T-cell (primary cell): ENCODE measurements around the gene CCNYL1. TPM values are rescaled to one million over a fixed set of nuclear protein-coding genes. Genes with fewer than 3 reads are reported as not detected.

ENCODE experiments used
- ATAC-seq, 4 experiments: fragments of 200-7000 bp in 3 of 4; fragments of 150-1000 bp in 1 of 4; cut with Tn5 transposase; replicated peaks in 1 of 4; 1 replicate in 3 of 4; 2 replicates in 1 of 4; pipeline ENCODE4 v1.10.0; 2021; ENCODE audit warnings: moderate library complexity in 3 of 4, mild to moderate bottlenecking in 2 of 4, moderate number of reproducible peaks in 1 of 4
- CTCF ChIA-PET, 2 donors: fragments of 300-600 bp; sonication (Branson Sonifier 250); formaldehyde crosslinking; loops; one replicate each; lab custom pipeline; 2022; ENCODE audit warnings: antibody characterized with exemption in 2 of 2; lab: Charles Lee
- POLR2A ChIA-PET, 2 donors: fragments of 300-600 bp; sonication (Branson Sonifier 250); formaldehyde crosslinking; loops; one replicate each; lab custom pipeline; 2022; ENCODE audit warnings: antibody characterized with exemption in 2 of 2; lab: Charles Lee
- DNase-seq, 35 experiments: peaks; one replicate each; pipeline versions ENCODE4 v3.0.0 to v3.0.0-alpha.2; 2013 to 2023
- H3K27ac ChIP-seq: one replicate; pipeline ENCODE4 v1.5.1; 2013; ENCODE audit warnings: low read length
- H3K27me3 ChIP-seq, 2 experiments: replicated peaks in 1 of 2; 1 replicate in 1 of 2; 2 replicates in 1 of 2; pipeline versions ENCODE4 v1.6.1 to v1.7.0; 2013; ENCODE audit warnings: low read length in 1 of 2, mixed read lengths in 1 of 2; ENCODE audit not compliant: control insufficient read depth in 2 of 2, insufficient read depth in 2 of 2; ENCODE audit errors: extremely low read depth in 1 of 2
- H3K36me3 ChIP-seq, 2 donors: 1 replicate in 1 of 2; 2 replicates in 1 of 2; pipeline versions ENCODE4 v1.6.1 to v1.7.0; 2013; ENCODE audit warnings: low read length in 1 of 2; ENCODE audit not compliant: control insufficient read depth in 2 of 2, insufficient read depth in 1 of 2; ENCODE audit errors: extremely low read depth in 1 of 2
- H3K4me1 ChIP-seq, 2 experiments: 1 replicate in 1 of 2; 2 replicates in 1 of 2; pipeline versions ENCODE4 v1.6.1 to v1.7.0; 2013; ENCODE audit warnings: low read length in 2 of 2, mixed read lengths in 1 of 2; ENCODE audit not compliant: insufficient read depth in 2 of 2, control insufficient read depth in 1 of 2; ENCODE audit errors: extremely low read depth in 1 of 2
- H3K4me3 ChIP-seq, 2 donors: 1 replicate in 1 of 2; 2 replicates in 1 of 2; pipeline versions ENCODE4 v1.5.1 to v1.7.0; 2013; ENCODE audit warnings: mild to moderate bottlenecking in 2 of 2, low read length in 1 of 2, moderate library complexity in 1 of 2; ENCODE audit not compliant: control insufficient read depth in 1 of 2; ENCODE audit errors: extremely low read depth in 1 of 2
- H3K9me3 ChIP-seq: 2 replicates; pipeline ENCODE4 v1.7.0; 2013
- H3K27ac Mint-ChIP-seq, 2 donors: one replicate each; pipeline ENCODE4 v1.8.0; 2020 to 2021; ENCODE audit warnings: mild to moderate bottlenecking in 2 of 2, mixed read lengths in 2 of 2
- H3K27me3 Mint-ChIP-seq, 2 donors: one replicate each; pipeline ENCODE4 v1.8.0; 2021 to 2022; ENCODE audit warnings: mixed read lengths in 2 of 2
- H3K36me3 Mint-ChIP-seq: one replicate; pipeline ENCODE4 v1.8.0; 2021; ENCODE audit warnings: mixed read lengths
- H3K4me1 Mint-ChIP-seq, 3 donors: one replicate each; pipeline ENCODE4 v1.8.0; 2020 to 2022; ENCODE audit warnings: mixed read lengths in 3 of 3, mild to moderate bottlenecking in 1 of 3
- H3K4me3 Mint-ChIP-seq, 3 donors: one replicate each; pipeline ENCODE4 v1.8.0; 2020 to 2022; ENCODE audit warnings: mild to moderate bottlenecking in 3 of 3, mixed read lengths in 3 of 3, moderate library complexity in 3 of 3
- H3K9me3 Mint-ChIP-seq, 3 donors: one replicate each; pipeline ENCODE4 v1.8.0; 2020 to 2022; ENCODE audit warnings: mixed read lengths in 3 of 3
- WGBS: methylation state at CpG from one replicate; pipeline ENCODE4 v1.1.5; 2013; ENCODE audit warnings: missing lambda C conversion rate; ENCODE audit not compliant: insufficient coverage; 5-methylcytosine and 5-hydroxymethylcytosine counted together
- total RNA-seq, 35 experiments: library from RNA in 6 of 35; stranded (reverse) in 6 of 35; fragments of 120-200 nt in 1 of 35; gene quantifications; one replicate each; pipeline versions ENCODE4 v1.2.1 to v1.2.4 and lab custom pipeline; 2013 to 2026

Gene CCNYL1
- total RNA-seq, 5 donors from 2014 or later (not counting 1 experiment from before 2014, with no cell fraction given), result 9.0 to 13.6 (median 11.0) TPM

DNA sequence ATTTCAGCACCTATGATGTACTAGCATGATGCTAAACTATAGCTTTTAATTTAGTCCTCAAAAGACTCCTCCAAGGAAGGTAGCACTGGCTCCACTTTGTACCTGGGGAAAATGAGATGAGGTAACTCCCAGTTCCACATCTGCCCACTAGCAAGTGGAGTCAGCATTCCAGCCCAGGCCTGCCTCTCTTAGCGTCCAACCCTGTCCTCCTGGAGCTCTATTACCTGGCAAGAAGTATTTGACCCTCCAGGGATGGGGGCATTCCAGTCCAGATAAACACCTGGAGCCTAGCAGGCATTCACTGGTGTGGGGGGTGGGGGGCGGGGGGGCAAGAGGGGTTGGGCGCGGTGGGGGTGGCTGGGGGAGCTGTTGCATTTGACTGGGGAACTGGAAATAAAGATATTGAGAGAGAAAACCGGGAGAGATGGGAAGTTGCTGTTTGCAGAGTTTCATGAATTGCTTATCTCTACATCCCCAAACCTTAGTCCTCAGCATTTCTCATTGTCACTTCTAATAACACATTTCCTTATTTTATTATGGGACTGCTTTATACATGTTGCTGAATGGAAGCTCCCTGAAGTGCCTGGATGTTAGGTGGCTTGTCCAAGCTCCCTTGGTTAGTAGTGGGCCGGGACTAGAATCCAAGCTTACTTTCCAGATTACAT is 80.3 kb downstream of the CCNYL1 start:
- no peaks in the 10 kb centered on the region for H3K9me3 ChIP-seq
- H3K36me3 ChIP-seq, result no peaks in the 10 kb centered on the region
- no CpG with 5 or more reads among the region's 6 CpGs for WGBS
- H3K27me3 Mint-ChIP-seq, result peaks cover 8 to 17% of the 10 kb centered on the region in 2 donors
- H3K4me3 Mint-ChIP-seq, result no peak overlapping the region
- DNase-seq (no peak), ATAC-seq (no peak)
- H3K9me3 Mint-ChIP-seq, result no peaks in the 10 kb centered on the region
- ChIA-PET CTCF (interaction anchor here in 1 of 2 donors (0.7 kb wide), 1 partner anchor 45 kb away, joined by 3 read pairs; no protein-coding TSS in a partner anchor), POLR2A (interaction anchor here in 1 of 2 donors (0.6 kb wide), 1 partner anchor 512 kb away, joined by 3 read pairs; no protein-coding TSS in a partner anchor)
- H3K4me1 ChIP-seq, result no peaks in the 10 kb centered on the region
- no peak overlapping the region for H3K27ac Mint-ChIP-seq
- no peaks in the 10 kb centered on the region for H3K4me1 Mint-ChIP-seq
- no peak overlapping the region for H3K4me3 ChIP-seq
- no peaks in the 10 kb centered on the region for H3K36me3 Mint-ChIP-seq
- H3K27ac ChIP-seq, result no peak overlapping the region
- H3K27me3 ChIP-seq, result peaks cover 0 to 12% of the 10 kb centered on the region in 2 experiments

DNA sequence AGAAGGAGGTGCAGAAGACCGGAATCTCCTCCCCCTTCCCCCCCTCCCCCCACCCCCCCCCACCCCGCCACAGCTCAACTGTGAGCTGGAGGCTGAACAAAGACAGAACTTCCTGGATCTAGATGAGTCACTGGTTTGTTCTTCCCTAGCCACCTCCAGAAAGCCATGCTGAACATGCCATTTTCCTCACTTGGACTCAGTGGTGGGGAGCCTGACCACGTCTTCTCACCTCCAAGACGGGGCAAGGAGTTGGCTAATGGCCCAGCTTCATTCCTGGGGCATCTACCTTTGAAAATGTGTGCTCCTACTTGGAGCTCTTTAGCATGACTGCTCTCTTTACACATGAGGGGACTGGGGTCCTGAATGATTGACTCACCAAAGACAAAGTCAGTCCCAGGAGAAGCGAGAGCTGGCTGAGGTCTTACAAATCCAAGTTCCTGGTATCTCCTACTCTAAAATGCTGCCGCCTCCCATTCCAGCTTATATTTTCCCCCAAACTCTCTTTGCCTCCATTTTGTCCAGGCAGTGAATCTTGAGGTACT is 80.9 kb downstream of the CCNYL1 start:
- 55% methylated on average over 2 of the region's 6 CpGs for WGBS
- H3K36me3 ChIP-seq, result no peaks in the 10 kb centered on the region
- ChIA-PET POLR2A (interaction anchor here (0.6 to 0.7 kb wide), 3 partner anchors 26 to 512 kb away, joined by 3 to 14 read pairs (median 3); partner anchors contain the start of gene METTL21A (in 1 of the 2)), CTCF (interaction anchor here in 1 of 2 donors (0.6 to 0.7 kb wide), 4 partner anchors 11 to 330 kb away, joined by 3 to 16 read pairs (median 3); no protein-coding TSS in a partner anchor)
- H3K27ac Mint-ChIP-seq, result no peak overlapping the region
- H3K4me3 Mint-ChIP-seq, result no peak overlapping the region
- H3K9me3 Mint-ChIP-seq, result no peaks in the 10 kb centered on the region
- H3K4me1 Mint-ChIP-seq, result no peaks in the 10 kb centered on the region
- H3K36me3 Mint-ChIP-seq, result no peaks in the 10 kb centered on the region
- ATAC-seq, result no peak
- H3K27me3 ChIP-seq, result peaks cover 0 to 14% of the 10 kb centered on the region in 2 experiments
- no peaks in the 10 kb centered on the region for H3K9me3 ChIP-seq
- no peak for DNase-seq
- H3K4me3 ChIP-seq, result no peak overlapping the region
- no peak overlapping the region for H3K27ac ChIP-seq
- peaks cover 8 to 17% of the 10 kb centered on the region in 2 donors for H3K27me3 Mint-ChIP-seq
- no peaks in the 10 kb centered on the region for H3K4me1 ChIP-seq

DNA sequence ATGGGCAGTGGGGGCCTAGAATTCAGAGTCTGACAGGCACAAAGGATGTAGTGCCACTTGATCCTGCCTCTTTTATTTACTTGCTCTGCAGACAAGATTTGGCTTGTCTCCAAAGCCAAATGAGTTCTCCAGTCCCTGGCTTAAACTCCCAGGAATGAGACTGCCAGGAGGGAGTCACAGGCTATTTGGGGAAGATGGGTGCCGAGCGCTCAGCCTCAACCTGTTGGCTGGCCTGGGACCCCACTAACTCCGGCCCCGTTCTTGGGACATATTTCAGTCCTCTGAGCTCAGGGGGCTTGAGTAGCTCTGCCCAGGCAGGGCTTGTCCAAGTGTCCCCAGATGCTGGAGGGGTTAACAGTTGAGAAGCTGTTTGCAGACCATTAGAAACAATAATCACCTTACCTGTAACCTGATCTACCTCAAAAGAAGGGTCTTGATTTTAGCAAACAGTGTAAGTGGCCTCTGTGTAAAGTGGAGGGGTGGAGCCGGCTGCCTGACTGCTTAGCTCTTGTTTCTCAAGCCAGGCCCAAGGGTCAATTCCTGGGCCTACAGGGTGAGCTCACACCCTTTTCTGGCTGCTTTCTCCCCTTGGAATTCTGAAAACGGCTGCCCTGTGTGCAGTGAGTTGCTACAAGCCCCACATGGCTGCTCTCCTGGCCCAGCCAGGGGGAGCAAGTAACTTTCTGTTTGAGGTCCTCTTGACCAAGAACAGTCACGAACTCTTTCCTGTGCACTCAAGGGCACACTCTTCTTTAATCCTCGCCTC is 85.3 kb downstream of the CCNYL1 start:
- no peaks in the 10 kb centered on the region for H3K36me3 ChIP-seq
- no peak overlapping the region for H3K4me3 Mint-ChIP-seq
- H3K4me3 ChIP-seq, result no peak overlapping the region
- no peaks in the 10 kb centered on the region for H3K9me3 Mint-ChIP-seq
- H3K9me3 ChIP-seq, result no peaks in the 10 kb centered on the region
- no peak overlapping the region for H3K27ac ChIP-seq
- no peak for DNase-seq
- ATAC-seq, result no peak
- H3K27me3 ChIP-seq, result peaks cover 0 to 14% of the 10 kb centered on the region in 2 experiments
- peaks cover 8 to 9% of the 10 kb centered on the region in 2 donors for H3K27me3 Mint-ChIP-seq
- ChIA-PET POLR2A (interaction anchor here in 1 of 2 donors (0.7 kb wide), 1 partner anchor 374 kb away, joined by 6 read pairs; no protein-coding TSS in a partner anchor), CTCF (no interaction called here)
- H3K4me1 Mint-ChIP-seq, result no peaks in the 10 kb centered on the region
- no peak overlapping the region for H3K27ac Mint-ChIP-seq
- H3K4me1 ChIP-seq, result no peaks in the 10 kb centered on the region
- no peaks in the 10 kb centered on the region for H3K36me3 Mint-ChIP-seq
- WGBS, result 90% methylated on average over 7 of the region's 8 CpGs

DNA sequence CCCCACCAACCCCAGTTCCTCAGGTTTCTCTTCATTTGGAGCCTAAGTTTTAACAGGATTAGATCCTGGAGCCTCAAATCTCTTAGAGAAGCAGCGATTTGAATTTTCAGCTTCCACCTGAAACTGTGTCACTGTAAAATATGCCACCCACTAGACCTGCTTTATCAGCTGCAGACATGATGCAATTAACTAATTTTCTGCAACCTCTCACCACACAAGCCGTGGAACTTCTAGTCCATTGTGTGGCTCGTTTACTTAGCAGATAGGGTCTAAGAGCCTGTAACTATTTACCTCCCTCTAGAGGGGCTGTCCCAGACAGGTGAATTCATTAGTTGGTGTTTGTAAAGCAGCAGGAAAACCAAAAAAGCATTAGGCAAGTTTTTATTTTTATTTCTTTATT is 89.8 kb downstream of the CCNYL1 start:
- no peaks in the 10 kb centered on the region for H3K4me1 Mint-ChIP-seq
- POLR2A ChIA-PET, result no interaction called here
- H3K27ac Mint-ChIP-seq, result no peak overlapping the region
- peaks cover 0 to 1% of the 10 kb centered on the region in 2 donors for H3K27me3 Mint-ChIP-seq
- CTCF ChIA-PET, result interaction anchor here in 1 of 2 donors (0.6 kb wide), 1 partner anchor 1947 kb away, joined by 6 read pairs; no protein-coding TSS in a partner anchor
- H3K4me3 Mint-ChIP-seq, result no peak overlapping the region
- Histone ChIP-seq H3K27me3 (peaks cover 0 to 2% of the 10 kb centered on the region in 2 experiments), H3K27ac (no peak overlapping the region), H3K36me3 (no peaks in the 10 kb centered on the region), H3K4me1 (no peaks in the 10 kb centered on the region), H3K9me3 (no peaks in the 10 kb centered on the region), H3K4me3 (no peak overlapping the region)
- 56% methylated on average over 1 of the region's 3 CpGs for WGBS
- H3K9me3 Mint-ChIP-seq, result no peaks in the 10 kb centered on the region
- ATAC-seq (no peak), DNase-seq (no peak)
- H3K36me3 Mint-ChIP-seq, result no peaks in the 10 kb centered on the region

DNA sequence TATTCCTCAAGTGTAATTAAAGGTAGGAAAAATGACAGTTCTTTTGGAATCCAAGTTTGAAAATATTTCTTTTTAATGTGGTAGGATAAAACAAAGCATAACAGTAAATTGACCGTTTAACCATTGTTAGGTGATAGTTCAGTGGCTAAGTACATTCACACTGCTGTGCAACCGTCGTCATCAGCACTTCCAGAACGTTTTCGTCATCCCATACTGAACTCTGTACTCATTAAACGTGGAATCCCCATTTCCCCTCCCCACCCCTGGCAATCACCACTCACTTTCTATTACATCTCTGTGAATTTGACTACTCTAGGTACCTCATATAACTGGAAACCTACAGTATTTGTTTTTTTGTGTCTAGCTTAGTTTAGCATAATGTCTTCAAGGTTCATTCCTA is 91.2 kb downstream of the CCNYL1 start:
- H3K27me3 ChIP-seq, result no peaks in the 10 kb centered on the region
- peaks cover 0 to 4% of the 10 kb centered on the region in 2 donors for H3K27me3 Mint-ChIP-seq
- H3K36me3 Mint-ChIP-seq, result peaks cover 2% of the 10 kb centered on the region
- H3K27ac ChIP-seq, result no peak overlapping the region
- no peaks in the 10 kb centered on the region for H3K9me3 ChIP-seq
- 92% methylated on average over 5 of the region's 6 CpGs for WGBS
- ATAC-seq (no peak), DNase-seq (no peak)
- no peak overlapping the region for H3K4me3 ChIP-seq
- no peak overlapping the region for H3K4me3 Mint-ChIP-seq
- ChIA-PET POLR2A (no interaction called here), CTCF (interaction anchor here in 1 of 2 donors (0.6 kb wide), 1 partner anchor 379 kb away, joined by 6 read pairs; no protein-coding TSS in a partner anchor)
- H3K4me1 ChIP-seq, result no peaks in the 10 kb centered on the region
- no peaks in the 10 kb centered on the region for H3K9me3 Mint-ChIP-seq
- no peaks in the 10 kb centered on the region for H3K4me1 Mint-ChIP-seq
- no peaks in the 10 kb centered on the region for H3K36me3 ChIP-seq
- H3K27ac Mint-ChIP-seq, result no peak overlapping the region
